CD4-positive, alpha-beta T cell (primary cell): ENCODE results near the gene PRAC1. TPM values are rescaled to one million over a fixed set of nuclear protein-coding genes. Genes with fewer than 3 reads are reported as not detected.

Experiments
- ATAC-seq: fragments of 200-7000 bp; cut with Tn5 transposase; one replicate; pipeline ENCODE4 v1.10.0; 2022; ENCODE audit warnings: mild to moderate bottlenecking; ENCODE audit not compliant: poor library complexity
- CTCF ChIA-PET: fragments of 350-600 bp; sonication (Branson Sonifier 250); formaldehyde crosslinking; loops from one replicate; lab custom pipeline; 2021; ENCODE audit warnings: antibody characterized with exemption, inconsistent platforms; lab: Charles Lee
- POLR2A ChIA-PET: fragments of 350-600 bp; sonication (Branson Sonifier 250); formaldehyde crosslinking; loops from one replicate; lab custom pipeline; 2021; ENCODE audit warnings: antibody characterized with exemption, inconsistent platforms; lab: Charles Lee
- DNase-seq, 14 experiments: peaks; one replicate each; pipeline ENCODE4 v3.0.0-alpha.2; 2013 to 2020; ENCODE audit warnings: mixed read lengths in 2 of 14
- H3K27ac ChIP-seq, 2 donors: one replicate each; pipeline versions ENCODE4 v1.5.1 to v1.7.0; 2013; ENCODE audit warnings: low read length in 2 of 2, low read depth in 1 of 2, mild to moderate bottlenecking in 1 of 2
- H3K27me3 ChIP-seq, 2 experiments: 1 replicate in 1 of 2; 2 replicates in 1 of 2; pipeline versions ENCODE4 v1.6.1 to v1.7.0; 2013; ENCODE audit warnings: low read length in 2 of 2, control low read depth in 1 of 2, mild to moderate bottlenecking in 1 of 2, moderate library complexity in 1 of 2; ENCODE audit not compliant: insufficient read depth in 2 of 2, control insufficient read depth in 1 of 2
- H3K36me3 ChIP-seq: one replicate; pipeline ENCODE4 v1.6.1; 2013; ENCODE audit warnings: low read length, control low read depth; ENCODE audit not compliant: insufficient read depth
- H3K4me1 ChIP-seq: one replicate; pipeline ENCODE4 v1.6.1; 2013; ENCODE audit warnings: low read length, control low read depth; ENCODE audit not compliant: insufficient read depth
- H3K4me3 ChIP-seq: one replicate; pipeline ENCODE4 v1.5.1; 2013; ENCODE audit warnings: mild to moderate bottlenecking, low read length, moderate library complexity
- H3K9me3 ChIP-seq, 2 experiments: 1 replicate in 1 of 2; 2 replicates in 1 of 2; pipeline versions ENCODE4 v1.6.1 to v1.7.0; 2013; ENCODE audit warnings: low read length in 2 of 2, mild to moderate bottlenecking in 2 of 2, control low read depth in 1 of 2, moderate library complexity in 1 of 2; ENCODE audit not compliant: control insufficient read depth in 1 of 2, insufficient read depth in 1 of 2
- H3K27ac Mint-ChIP-seq: one replicate; pipeline ENCODE4 v1.8.0; 2020; ENCODE audit warnings: mixed read lengths
- H3K27me3 Mint-ChIP-seq: one replicate; pipeline ENCODE4 v1.8.0; 2021; ENCODE audit warnings: mixed read lengths
- H3K36me3 Mint-ChIP-seq: one replicate; pipeline ENCODE4 v1.8.0; 2021; ENCODE audit warnings: low read depth, mixed read lengths
- H3K4me1 Mint-ChIP-seq: one replicate; pipeline ENCODE4 v1.8.0; 2021; ENCODE audit warnings: low read depth, mixed read lengths
- H3K4me3 Mint-ChIP-seq: one replicate; pipeline ENCODE4 v1.8.0; 2020; ENCODE audit warnings: mild to moderate bottlenecking, mixed read lengths
- H3K9me3 Mint-ChIP-seq: one replicate; pipeline ENCODE4 v1.8.0; 2020; ENCODE audit warnings: mixed read lengths
- CTCF ChIP-seq: fragments of 200-600 bp; IDR thresholded peaks from one replicate; pipeline ENCODE4 v1.8.0; 2022; ENCODE audit warnings: antibody characterized with exemption, mild to moderate bottlenecking
- intact Hi-C, 2 experiments: fragments of 100-400 bp; cut with DNase I in 1 of 2; cut with micrococcal nuclease in 1 of 2; formaldehyde crosslinking; loops; one replicate each; pipeline versions ENCODE4 v1.15.1 to v1.9.0; 2023 to 2025; cut with DNase I, micrococcal nuclease
- total RNA-seq, 174 experiments: library from RNA in 2 of 174; stranded (reverse) in 2 of 174; gene quantifications; one replicate each; pipeline ENCODE4 v1.2.3 and lab custom pipeline; 2021 to 2026

Gene PRAC1
- total RNA-seq, 2 experiments from 2014 or later: not detected

- ATAC-seq (no peak), DNase-seq (no peak)
- Histone ChIP-seq H3K4me3 (no peak overlapping the region), H3K27me3 (peaks cover 86 to 96% of the 10 kb centered on the region in 2 experiments), H3K36me3 (no peaks in the 10 kb centered on the region), H3K4me1 (peaks cover 17% of the 10 kb centered on the region), H3K9me3 (peaks cover 0 to 20% of the 10 kb centered on the region in 2 experiments), H3K27ac (no peak overlapping the region)
- ChIA-PET CTCF (interaction anchor here (0.6 kb wide), 1 partner anchor 735 kb away, joined by 3 read pairs; no protein-coding TSS in a partner anchor), POLR2A (interaction anchor here (1.1 kb wide), 1 partner anchor 17 kb away, joined by 3 read pairs; the partner anchor contains the start of gene PRAC2)
- H3K27ac Mint-ChIP-seq: no peak overlapping the region
- peaks cover 94% of the 10 kb centered on the region for H3K27me3 Mint-ChIP-seq
- H3K9me3 Mint-ChIP-seq: no peaks in the 10 kb centered on the region
- H3K4me1 Mint-ChIP-seq: peaks cover 8% of the 10 kb centered on the region
- no peak for TF ChIP-seq CTCF
- no peaks in the 10 kb centered on the region for H3K36me3 Mint-ChIP-seq
- no peak overlapping the region for H3K4me3 Mint-ChIP-seq
- intact Hi-C loops: no loop called here
These were observed 18.2 kb upstream of the PRAC1 start for GRCh38 chr17:48740537-48740936.

GRCh38 chr17:48738803-48739526 is 16.6 kb upstream of the PRAC1 start:
- H3K36me3 ChIP-seq: no peaks in the 10 kb centered on the region
- Mint-ChIP-seq H3K36me3 (no peaks in the 10 kb centered on the region), H3K4me3 (no peak overlapping the region), H3K27ac (no peak overlapping the region), H3K27me3 (peaks cover 94% of the 10 kb centered on the region), H3K9me3 (no peaks in the 10 kb centered on the region), H3K4me1 (peaks cover 8% of the 10 kb centered on the region)
- ChIA-PET POLR2A (interaction anchor here (1.5 kb wide), 1 partner anchor 11 kb away, joined by 6 read pairs; the partner anchor contains the start of gene HOXB13), CTCF (interaction anchor here (0.5 to 2.1 kb wide), 4 partner anchors 15 to 72 kb away, joined by 3 to 7 read pairs (median 4); no protein-coding TSS in a partner anchor)
- peaks cover 90 to 97% of the 10 kb centered on the region in 2 experiments for H3K27me3 ChIP-seq
- H3K9me3 ChIP-seq: peaks cover 0 to 24% of the 10 kb centered on the region in 2 experiments
- H3K27ac ChIP-seq: no peak overlapping the region
- DNase-seq: no peak
- TF ChIP-seq CTCF: no peak
- intact Hi-C loops: no loop called here
- no peak for ATAC-seq
- H3K4me1 ChIP-seq: peaks cover 21% of the 10 kb centered on the region
- H3K4me3 ChIP-seq: no peak overlapping the region

GRCh38 chr17:48738424-48738802 is 16.1 kb upstream of the PRAC1 start:
- POLR2A ChIA-PET: interaction anchor here (1.5 kb wide), 1 partner anchor 10 kb away, joined by 6 read pairs; the partner anchor contains the start of gene HOXB13
- Mint-ChIP-seq H3K9me3 (no peaks in the 10 kb centered on the region), H3K4me3 (no peak overlapping the region), H3K4me1 (peaks cover 12% of the 10 kb centered on the region), H3K27ac (no peak overlapping the region), H3K36me3 (no peaks in the 10 kb centered on the region), H3K27me3 (peaks cover 94% of the 10 kb centered on the region)
- TF ChIP-seq CTCF: no peak
- intact Hi-C loops: no loop called here
- CTCF ChIA-PET: interaction anchor here (0.6 to 2.1 kb wide), 3 partner anchors 14 to 34 kb away, joined by 3 to 7 read pairs (median 6); no protein-coding TSS in a partner anchor
- H3K36me3 ChIP-seq: no peaks in the 10 kb centered on the region
- peaks cover 23% of the 10 kb centered on the region for H3K4me1 ChIP-seq
- peaks cover 0 to 24% of the 10 kb centered on the region in 2 experiments for H3K9me3 ChIP-seq
- ATAC-seq (no peak), DNase-seq (no peak)
- H3K27ac ChIP-seq: no peak overlapping the region
- H3K27me3 ChIP-seq: peaks cover 90 to 97% of the 10 kb centered on the region in 2 experiments
- H3K4me3 ChIP-seq: no peak overlapping the region
